ENCODE measurements around the gene DNAH10. TPM values are rescaled to one million over a fixed set of nuclear protein-coding genes. Genes with fewer than 3 reads are reported as not detected.
"Not testable (repeated sequence)": the region's sequence is repeated elsewhere in the genome, so short reads cannot be mapped to it uniquely, and the experiment has no call there.

DNAH10 gene
- total RNA-seq, 2 donors from 2014 or later, result 0.09 to 0.64 TPM

DNA sequence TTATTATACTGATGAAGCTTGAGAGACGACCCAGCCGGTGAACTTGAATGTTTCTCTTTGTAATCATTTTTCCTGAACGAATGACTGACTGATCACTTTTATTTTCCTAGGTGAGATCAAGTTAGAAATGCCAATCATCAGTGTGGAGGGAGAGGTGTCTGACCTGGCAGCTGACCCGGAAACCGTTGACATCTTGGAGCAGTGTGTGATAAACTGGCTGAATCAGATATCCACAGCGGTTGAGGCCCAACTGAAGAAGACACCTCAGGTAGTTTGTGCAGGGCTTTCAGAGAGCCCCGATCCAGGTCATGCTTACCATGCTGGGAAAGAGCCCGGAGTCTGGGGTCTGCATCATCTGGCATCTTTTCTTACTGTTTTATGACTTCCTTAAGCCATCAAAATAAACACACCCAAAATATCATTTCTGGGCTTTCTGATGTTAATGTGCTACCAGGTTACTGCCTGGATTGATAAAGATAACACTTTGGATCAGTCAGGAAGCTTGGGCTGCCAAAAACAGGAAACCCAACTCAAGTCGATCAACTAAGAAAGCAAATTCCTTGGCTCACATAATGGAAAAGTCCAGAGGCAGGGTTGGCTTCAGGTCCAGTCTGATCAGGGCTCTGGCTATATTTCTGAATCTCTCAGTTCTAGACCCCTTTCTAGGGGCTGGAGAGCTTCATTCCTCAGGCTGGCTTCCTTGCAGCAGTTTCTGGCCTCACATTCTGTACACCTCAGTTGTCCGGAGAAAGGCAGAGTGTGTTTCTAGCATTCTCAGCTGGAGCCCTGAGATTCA lies 21.1 kb downstream of the DNAH10 start:
- no peaks in the 10 kb centered on the region for H3K4me1 Mint-ChIP-seq
- no peak overlapping the region for H3K27ac Mint-ChIP-seq
- Histone ChIP-seq H3K9me3 (ENCODE audit: control insufficient read depth, low read length) (no peaks in the 10 kb centered on the region), H3K27ac (ENCODE audit: low read depth, low read length) (no peak overlapping the region), H3K4me1 (ENCODE audit: control insufficient read depth, insufficient read depth, low read length) (no peaks in the 10 kb centered on the region), H3K36me3 (ENCODE audit: control insufficient read depth, insufficient read depth, low read length) (no peaks in the 10 kb centered on the region), H3K27me3 (ENCODE audit: control insufficient read depth, insufficient read depth, low read length, poor library complexity, severe bottlenecking) (no peaks in the 10 kb centered on the region), H3K9ac (ENCODE audit: extremely low read depth, low read length, poor library complexity, severe bottlenecking) (no peak overlapping the region), H3K4me3 (ENCODE audit: low read length) (no peak overlapping the region)
- H3K9me3 Mint-ChIP-seq, result peaks cover 3% of the 10 kb centered on the region
- 94% methylated on average over 8 to 10 of the region's 10 CpGs for WGBS, 2 experiments (ENCODE audit: insufficient coverage in 1 of 2, insufficient read length in 1 of 2)
- no peaks in the 10 kb centered on the region for H3K36me3 Mint-ChIP-seq (ENCODE audit: low read depth)
- peaks cover 26% of the 10 kb centered on the region for H3K27me3 Mint-ChIP-seq (ENCODE audit: insufficient read depth)
- no peak for TF ChIP-seq CTCF (conservative IDR thresholded peaks at IDR 0.05)
- no peak overlapping the region for H3K4me3 Mint-ChIP-seq
- no peak for DNase-seq

DNA sequence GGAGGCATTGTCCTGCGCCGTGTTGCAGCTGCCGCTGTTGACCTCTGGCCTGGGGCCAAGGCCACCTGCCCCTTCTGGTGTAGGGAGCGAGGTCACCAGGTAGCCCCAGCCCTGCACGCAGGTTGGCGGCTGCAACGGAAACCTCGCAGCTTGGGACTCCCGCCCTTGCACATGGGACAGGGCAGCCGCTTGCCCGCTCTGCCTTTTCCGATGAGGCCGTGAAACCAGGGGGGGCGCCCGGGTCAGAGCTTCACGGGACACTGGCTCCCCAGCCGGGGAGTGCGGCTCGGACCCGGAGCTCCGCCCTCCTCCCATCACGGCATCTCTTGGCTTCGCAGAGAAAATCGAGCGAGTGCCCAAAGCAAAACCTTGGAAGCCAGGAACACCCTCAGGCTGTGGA lies 25.4 kb downstream of the DNAH10 start:
- Histone ChIP-seq H3K4me3 (ENCODE audit: low read length) (no peak overlapping the region), H3K9ac (ENCODE audit: extremely low read depth, low read length, poor library complexity, severe bottlenecking) (no peak overlapping the region), H3K4me1 (ENCODE audit: control insufficient read depth, insufficient read depth, low read length) (no peaks in the 10 kb centered on the region), H3K27me3 (ENCODE audit: control insufficient read depth, insufficient read depth, low read length, poor library complexity, severe bottlenecking) (no peaks in the 10 kb centered on the region), H3K36me3 (ENCODE audit: control insufficient read depth, insufficient read depth, low read length) (no peaks in the 10 kb centered on the region), H3K27ac (ENCODE audit: low read depth, low read length) (no peak overlapping the region), H3K9me3 (ENCODE audit: control insufficient read depth, low read length) (peaks cover 19% of the 10 kb centered on the region)
- no peak for DNase-seq
- no peak overlapping the region for H3K27ac Mint-ChIP-seq
- peaks cover 21% of the 10 kb centered on the region for H3K9me3 Mint-ChIP-seq
- peaks cover 19% of the 10 kb centered on the region for H3K27me3 Mint-ChIP-seq (ENCODE audit: insufficient read depth)
- no peaks in the 10 kb centered on the region for H3K4me1 Mint-ChIP-seq
- H3K36me3 Mint-ChIP-seq (ENCODE audit: low read depth), result no peaks in the 10 kb centered on the region
- no peak overlapping the region for H3K4me3 Mint-ChIP-seq
- TF ChIP-seq CTCF (conservative IDR thresholded peaks at IDR 0.05), result no peak
- WGBS, 2 experiments (ENCODE audit: insufficient coverage in 1 of 2, insufficient read length in 1 of 2), result 91 to 97% methylated on average over 19 to 25 of the region's 25 CpGs

GRCh38 chr12:123788541-123788940 lies 26.4 kb downstream of the DNAH10 start:
- no peak overlapping the region for H3K27ac Mint-ChIP-seq
- Histone ChIP-seq H3K27me3 (ENCODE audit: control insufficient read depth, insufficient read depth, low read length, poor library complexity, severe bottlenecking) (no peaks in the 10 kb centered on the region), H3K4me1 (ENCODE audit: control insufficient read depth, insufficient read depth, low read length) (no peaks in the 10 kb centered on the region), H3K4me3 (ENCODE audit: low read length) (no peak overlapping the region), H3K27ac (ENCODE audit: low read depth, low read length) (no peak overlapping the region), H3K36me3 (ENCODE audit: control insufficient read depth, insufficient read depth, low read length) (no peaks in the 10 kb centered on the region), H3K9ac (ENCODE audit: extremely low read depth, low read length, poor library complexity, severe bottlenecking) (no peak overlapping the region), H3K9me3 (ENCODE audit: control insufficient read depth, low read length) (peaks cover 19% of the 10 kb centered on the region)
- H3K4me1 Mint-ChIP-seq, result no peaks in the 10 kb centered on the region
- 53 to 84% methylated on average over 3 to 9 of the region's 9 CpGs for WGBS, 2 experiments (ENCODE audit: insufficient coverage in 1 of 2, insufficient read length in 1 of 2)
- DNase-seq, result no peak
- no peak overlapping the region for H3K4me3 Mint-ChIP-seq
- peaks cover 17% of the 10 kb centered on the region for H3K27me3 Mint-ChIP-seq (ENCODE audit: insufficient read depth)
- no peaks in the 10 kb centered on the region for H3K36me3 Mint-ChIP-seq (ENCODE audit: low read depth)
- peaks cover 24% of the 10 kb centered on the region for H3K9me3 Mint-ChIP-seq
- TF ChIP-seq CTCF (conservative IDR thresholded peaks at IDR 0.05), result no peak

- not testable (repeated sequence) for H3K9ac ChIP-seq (ENCODE audit: extremely low read depth, low read length, poor library complexity, severe bottlenecking); H3K27ac ChIP-seq (ENCODE audit: low read depth, low read length); H3K36me3 ChIP-seq (ENCODE audit: control insufficient read depth, insufficient read depth, low read length); H3K4me3 ChIP-seq (ENCODE audit: low read length); H3K4me1 ChIP-seq (ENCODE audit: control insufficient read depth, insufficient read depth, low read length); H3K27ac Mint-ChIP-seq; H3K4me1 Mint-ChIP-seq; DNase-seq; H3K36me3 Mint-ChIP-seq (ENCODE audit: low read depth); H3K4me3 Mint-ChIP-seq; H3K27me3 ChIP-seq (ENCODE audit: control insufficient read depth, insufficient read depth, low read length, poor library complexity, severe bottlenecking)
- Mint-ChIP-seq H3K9me3 (peaks cover 24% of the 10 kb centered on the region), H3K27me3 (ENCODE audit: insufficient read depth) (peaks cover 12% of the 10 kb centered on the region)
- WGBS, 2 experiments (ENCODE audit: insufficient coverage in 1 of 2, insufficient read length in 1 of 2), result 82 to 96% methylated on average over 5 to 8 of the region's 8 CpGs
- peaks cover 19% of the 10 kb centered on the region for H3K9me3 ChIP-seq (ENCODE audit: control insufficient read depth, low read length)
Measured at GRCh38 chr12:123789422-123789821, 27.3 kb downstream of the DNAH10 start.
